ENCODE data around the gene ZNF724. TPM values are rescaled to one million over a fixed set of nuclear protein-coding genes. Genes with fewer than 3 reads are reported as not detected.
A peak's percentile ranks its signal among the peaks of the same experiment; 100 is the strongest.

ZNF724 gene
- total and polyA plus RNA-seq, 2 of the 13 experiments (the other 11 are each of a cell fraction or from before 2014, with no cell fraction given) = 1.5 to 15.0 TPM

GRCh38 chr19:23261496-23262020, 11.4 kb upstream of the ZNF724 start (continued):
- TF ChIP-seq NCOR1 (IDR thresholded peaks at IDR 0.05; ENCODE audit: borderline replicate concordance, low read length) (peak; percentile 32; the same call in 1 of the 2 replicates), RFX5 (IDR thresholded peaks at IDR 0.05; ENCODE audit: low read depth, low read length) (no peak), HDAC2 (CRISPR knock-in tag; IDR thresholded peaks at IDR 0.05) (peak; percentile 41; the same call in 1 of the 2 replicates), MEIS2 (CRISPR knock-in tag; IDR thresholded peaks at IDR 0.05) (no peak), ATF4 (CRISPR knock-in tag; IDR thresholded peaks at IDR 0.05) (peak in 1 of 2 experiments; percentile 32; a peak in 1 of 4 replicates), ZNF547 (CRISPR knock-in tag; IDR thresholded peaks at IDR 0.05) (no peak), SAP130 (CRISPR knock-in tag; IDR thresholded peaks at IDR 0.05; ENCODE audit: low read depth) (0 out of 2 replicates have a peak, but pooled peaks have one; percentile 15), POLR2G (IDR thresholded peaks at IDR 0.05; ENCODE audit: low read depth, low read length) (no peak), FOXM1 (CRISPR knock-in tag; IDR thresholded peaks at IDR 0.05) (no peak), GABPB1 (CRISPR knock-in tag; IDR thresholded peaks at IDR 0.05) (no peak), ZNF484 (CRISPR knock-in tag; IDR thresholded peaks at IDR 0.05; ENCODE audit: borderline replicate concordance, low read depth) (no peak), THAP11 (CRISPR knock-in tag; IDR thresholded peaks at IDR 0.05) (no peak), ZNF772 (CRISPR knock-in tag; IDR thresholded peaks at IDR 0.05) (no peak), NCOA5 (CRISPR knock-in tag; IDR thresholded peaks at IDR 0.05) (no peak), ZNF281 (CRISPR knock-in tag; IDR thresholded peaks at IDR 0.05; ENCODE audit: borderline replicate concordance) (no peak), GZF1 (CRISPR knock-in tag; IDR thresholded peaks at IDR 0.05) (no peak), EP300 (IDR thresholded peaks at IDR 0.05; ENCODE audit: low read depth in 2 of 2, low read length in 2 of 2) (peak; percentile 44 to 47; a peak in 2 of 4 replicates), EP300 (CRISPR knock-in tag; IDR thresholded peaks at IDR 0.05; ENCODE audit: borderline replicate concordance) (no peak), SALL1 (CRISPR knock-in tag; IDR thresholded peaks at IDR 0.05) (peak; percentile 28; the same call in 1 of the 2 replicates), GATAD2A (CRISPR knock-in tag; IDR thresholded peaks at IDR 0.05) (peak; percentile 75), FOXA3 (CRISPR knock-in tag; IDR thresholded peaks at IDR 0.05) (peak; percentile 62), ZBED4 (CRISPR knock-in tag; IDR thresholded peaks at IDR 0.05; ENCODE audit: borderline replicate concordance) (no peak), ZNF331 (CRISPR knock-in tag; IDR thresholded peaks at IDR 0.05) (0 out of 2 replicates have a peak, but pooled peaks have one; percentile 11), ZNF383 (CRISPR knock-in tag; IDR thresholded peaks at IDR 0.05; ENCODE audit: borderline replicate concordance) (no peak), CEBPG (CRISPR knock-in tag; IDR thresholded peaks at IDR 0.05) (peak; percentile 16; the same call in 1 of the 2 replicates), HNRNPLL (IDR thresholded peaks at IDR 0.05; ENCODE audit: low read depth, low read length, poor library complexity, severe bottlenecking) (no peak)
